DOHH2 (cell line): ENCODE data around the gene MAPK8IP2.

Experiments
- H3F3A ChIP-seq: fragments of 200-600 bp; sonication (generic), shearing (Covaris generic); 2 replicates; pipeline ENCODE4 v1.6.0; 2016; ENCODE audit warnings: antibody characterized with exemption, mild to moderate bottlenecking; ENCODE audit not compliant: control insufficient read depth, insufficient read depth
- H3K27ac ChIP-seq: fragments of 200-600 bp; sonication (generic); 2 replicates; pipeline ENCODE4 v1.5.1; 2014; ENCODE audit warnings: low read depth, mild to moderate bottlenecking, low read length, moderate library complexity
- H3K27me3 ChIP-seq: fragments of 200-600 bp; sonication (generic); 2 replicates; pipeline ENCODE4 v1.6.1; 2014; ENCODE audit warnings: mild to moderate bottlenecking, low read length, mixed read lengths; ENCODE audit not compliant: control insufficient read depth
- H3K36me3 ChIP-seq: fragments of 200-600 bp; sonication (generic); 2 replicates; pipeline ENCODE4 v1.6.1; 2014; ENCODE audit warnings: mild to moderate bottlenecking, low read length, moderate library complexity, mixed read lengths; ENCODE audit not compliant: control insufficient read depth
- H3K4me1 ChIP-seq: fragments of 200-600 bp; sonication (generic); 2 replicates; pipeline ENCODE4 v1.6.1; 2014; ENCODE audit warnings: mild to moderate bottlenecking, low read length, mixed read lengths; ENCODE audit not compliant: control insufficient read depth
- H3K4me2 ChIP-seq: fragments of 200-600 bp; sonication (generic); 2 replicates; pipeline ENCODE4 v1.6.0; 2014; ENCODE audit warnings: mild to moderate bottlenecking, low read length, moderate library complexity
- H3K4me3 ChIP-seq: fragments of 200-600 bp; sonication (generic); 2 replicates; pipeline ENCODE4 v1.5.1; 2014; ENCODE audit warnings: mild to moderate bottlenecking, low read length, mixed read lengths
- H3K79me2 ChIP-seq: fragments of 200-600 bp; sonication (generic); 2 replicates; pipeline ENCODE4 v1.6.1; 2014; ENCODE audit warnings: mild to moderate bottlenecking, low read length, mixed read lengths; ENCODE audit not compliant: control insufficient read depth
- H3K9me2 ChIP-seq: fragments of 200-600 bp; sonication (generic); replicated peaks from 2 replicates; pipeline ENCODE4 v1.6.1; 2014; ENCODE audit warnings: mild to moderate bottlenecking, low read length, mixed read lengths; ENCODE audit not compliant: control insufficient read depth
- H3K9me3 ChIP-seq: fragments of 200-600 bp; sonication (generic); 2 replicates; pipeline ENCODE4 v1.6.1; 2014; ENCODE audit warnings: antibody characterized with exemption, low read length, mixed read lengths; ENCODE audit not compliant: control insufficient read depth, insufficient read depth
- H4K20me1 ChIP-seq: fragments of 200-600 bp; sonication (generic); 2 replicates; pipeline ENCODE4 v1.6.0; 2014; ENCODE audit warnings: low read depth, mild to moderate bottlenecking, antibody characterized with exemption, low read length, moderate library complexity; ENCODE audit not compliant: control insufficient read depth, insufficient read depth
- EZH2phosphoT487 ChIP-seq: fragments of 200-600 bp; sonication (generic); IDR thresholded peaks from 2 replicates; pipeline ENCODE4 v1.6.1; 2017; ENCODE audit warnings: borderline replicate concordance, mild to moderate bottlenecking, antibody characterized with exemption, low read length, moderate library complexity, mixed read lengths
- TF ChIP-seq, protein P1 (sequence below): fragments of 200-600 bp; sonication (generic); IDR thresholded peaks from one replicate; pipeline ENCODE4 v1.5.1; 2014; ENCODE audit warnings: antibody characterized with exemption, mild to moderate bottlenecking, low read depth, low read length; ENCODE audit not compliant: poor library complexity, severe bottlenecking

The MAPK8IP2 gene

DNA sequence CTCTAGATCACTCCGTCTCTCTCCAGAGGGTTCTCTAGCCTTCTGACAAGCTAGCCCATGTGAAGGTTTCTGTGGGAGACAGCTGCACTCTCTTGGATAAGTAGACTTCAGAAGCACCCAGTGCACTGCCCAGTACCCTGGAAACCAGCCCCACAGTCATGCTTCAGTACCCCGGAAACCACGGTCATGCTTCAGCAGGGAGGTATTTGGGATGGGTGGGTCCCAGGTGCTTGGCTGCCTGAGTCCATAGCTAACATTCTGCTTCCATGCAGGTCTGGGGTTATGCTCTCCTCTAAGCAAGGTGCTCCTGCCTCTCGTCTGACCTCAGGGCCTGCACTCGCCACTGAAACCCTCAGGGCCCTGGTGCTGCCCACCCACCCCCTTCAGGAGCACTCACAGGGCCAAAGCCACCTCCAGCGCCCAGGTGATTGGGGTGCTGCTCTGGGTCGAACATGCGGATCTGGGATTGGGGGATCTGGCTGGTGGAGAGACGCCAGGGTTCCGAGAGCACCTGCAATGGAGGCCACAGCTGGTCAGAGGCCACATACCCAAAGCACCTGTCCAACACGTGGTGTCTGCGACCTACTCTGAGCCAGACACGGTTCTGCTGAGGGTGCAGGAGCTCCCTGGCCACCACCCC, 30.6 kb upstream of the MAPK8IP2 start:
- H3K27me3 ChIP-seq: no peaks in the 10 kb centered on the region
- no peaks in the 10 kb centered on the region for H4K20me1 ChIP-seq
- no peaks in the 10 kb centered on the region for H3K9me2 ChIP-seq
- H3K36me3 ChIP-seq: peaks cover 68% of the 10 kb centered on the region
- H3K27ac ChIP-seq: no peak overlapping the region
- no peaks in the 10 kb centered on the region; the same call in 1 of the 2 replicates for H3K4me1 ChIP-seq
- no peak overlapping the region for H3K4me2 ChIP-seq
- H3K9me3 ChIP-seq: no peaks in the 10 kb centered on the region
- H3F3A ChIP-seq: peaks cover 2% of the 10 kb centered on the region; the same call in 1 of the 2 replicates
- H3K79me2 ChIP-seq: no peaks in the 10 kb centered on the region
- TF ChIP-seq, protein P1, sequence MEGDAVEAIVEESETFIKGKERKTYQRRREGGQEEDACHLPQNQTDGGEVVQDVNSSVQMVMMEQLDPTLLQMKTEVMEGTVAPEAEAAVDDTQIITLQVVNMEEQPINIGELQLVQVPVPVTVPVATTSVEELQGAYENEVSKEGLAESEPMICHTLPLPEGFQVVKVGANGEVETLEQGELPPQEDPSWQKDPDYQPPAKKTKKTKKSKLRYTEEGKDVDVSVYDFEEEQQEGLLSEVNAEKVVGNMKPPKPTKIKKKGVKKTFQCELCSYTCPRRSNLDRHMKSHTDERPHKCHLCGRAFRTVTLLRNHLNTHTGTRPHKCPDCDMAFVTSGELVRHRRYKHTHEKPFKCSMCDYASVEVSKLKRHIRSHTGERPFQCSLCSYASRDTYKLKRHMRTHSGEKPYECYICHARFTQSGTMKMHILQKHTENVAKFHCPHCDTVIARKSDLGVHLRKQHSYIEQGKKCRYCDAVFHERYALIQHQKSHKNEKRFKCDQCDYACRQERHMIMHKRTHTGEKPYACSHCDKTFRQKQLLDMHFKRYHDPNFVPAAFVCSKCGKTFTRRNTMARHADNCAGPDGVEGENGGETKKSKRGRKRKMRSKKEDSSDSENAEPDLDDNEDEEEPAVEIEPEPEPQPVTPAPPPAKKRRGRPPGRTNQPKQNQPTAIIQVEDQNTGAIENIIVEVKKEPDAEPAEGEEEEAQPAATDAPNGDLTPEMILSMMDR: no peak
- TF ChIP-seq EZH2phosphoT487: no peak
- H3K4me3 ChIP-seq: no peak overlapping the region

DNA sequence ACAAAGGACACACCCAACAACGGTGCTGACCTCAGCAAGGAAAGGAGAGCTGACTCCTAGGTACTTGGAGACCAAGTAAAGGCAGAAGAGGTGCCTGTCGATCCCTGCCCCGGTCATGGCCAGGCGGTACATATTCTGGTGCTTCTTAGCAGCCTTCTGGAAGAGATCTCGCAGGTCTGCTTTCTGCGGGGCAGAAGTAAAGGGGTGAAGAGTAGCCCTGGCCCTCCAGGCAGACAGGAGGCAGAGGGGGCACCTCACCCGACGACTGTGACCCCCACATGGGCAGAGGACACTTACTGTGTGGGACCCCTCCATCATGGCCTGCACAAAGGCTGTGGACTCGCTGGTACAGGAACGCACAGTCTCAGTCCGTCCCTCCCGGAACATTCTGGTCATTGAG, 29.7 kb upstream of the MAPK8IP2 start:
- Histone ChIP-seq H3K27ac (no peak overlapping the region), H3K36me3 (peaks cover 75% of the 10 kb centered on the region), H3K4me1 (no peaks in the 10 kb centered on the region; the same call in 1 of the 2 replicates), H3K9me2 (no peaks in the 10 kb centered on the region), H3K27me3 (no peaks in the 10 kb centered on the region), H3K4me2 (no peak overlapping the region), H3K9me3 (no peaks in the 10 kb centered on the region), H3F3A (peaks cover 2% of the 10 kb centered on the region; the same call in 1 of the 2 replicates), H4K20me1 (no peaks in the 10 kb centered on the region), H3K79me2 (no peaks in the 10 kb centered on the region), H3K4me3 (no peak overlapping the region)
- TF ChIP-seq, protein P1: no peak
- no peak for TF ChIP-seq EZH2phosphoT487

DNA sequence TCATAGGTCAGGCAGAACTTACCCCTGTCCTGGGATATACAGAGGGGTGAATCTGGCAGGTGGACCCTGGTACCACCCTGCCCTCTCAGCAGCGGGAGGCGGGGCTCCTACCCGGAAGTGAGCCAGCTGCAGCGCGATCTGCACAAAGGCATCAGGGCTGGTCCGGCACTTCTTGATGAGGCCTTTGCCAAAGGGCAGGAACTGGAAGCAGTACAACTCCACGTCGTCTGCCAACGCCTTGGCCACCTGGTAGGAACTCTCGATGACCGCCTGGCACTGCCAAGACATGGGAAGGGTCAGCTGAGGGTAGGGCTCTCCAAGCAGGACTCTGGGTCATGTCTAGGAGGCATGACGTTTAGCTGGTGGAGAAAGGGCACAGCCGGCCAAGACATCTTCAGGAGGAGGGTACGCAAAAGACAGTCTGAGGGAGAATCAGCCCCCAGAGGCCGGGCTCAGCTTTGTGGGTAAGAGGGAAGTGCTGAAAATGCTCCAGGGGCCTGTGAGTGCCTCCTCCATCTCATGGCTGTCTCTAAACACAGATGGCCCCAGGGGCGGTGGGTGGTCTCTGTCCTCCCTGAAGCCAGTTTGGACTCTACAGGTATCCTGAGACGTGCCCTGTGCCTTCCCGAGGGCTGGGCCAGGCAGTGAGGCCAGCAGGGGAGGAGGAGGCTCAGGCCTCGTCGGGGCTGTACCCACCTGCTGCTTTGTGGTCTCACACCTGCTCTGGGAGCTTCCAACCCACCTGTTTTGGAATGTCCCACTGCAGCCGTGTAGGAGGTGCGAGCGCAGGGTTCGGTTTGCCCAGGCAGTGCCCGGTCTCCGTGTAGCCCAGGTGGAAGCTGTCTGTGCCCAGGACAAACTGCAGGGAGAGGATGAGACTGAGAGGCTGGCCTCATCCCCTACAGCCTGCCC, 29.1 kb upstream of the MAPK8IP2 start:
- Histone ChIP-seq H3K9me3 (no peaks in the 10 kb centered on the region), H3F3A (peaks cover 2% of the 10 kb centered on the region; the same call in 1 of the 2 replicates), H3K27me3 (no peaks in the 10 kb centered on the region), H3K9me2 (no peaks in the 10 kb centered on the region), H3K79me2 (no peaks in the 10 kb centered on the region), H3K4me2 (no peak overlapping the region), H3K27ac (no peak overlapping the region), H4K20me1 (no peaks in the 10 kb centered on the region), H3K4me3 (no peak overlapping the region), H3K4me1 (no peaks in the 10 kb centered on the region; the same call in 1 of the 2 replicates), H3K36me3 (peaks cover 81% of the 10 kb centered on the region)
- no peak for TF ChIP-seq EZH2phosphoT487
- TF ChIP-seq, protein P1: no peak
